HepG2 (cell line): ENCODE measurements around the gene UXS1. TPM values are rescaled to one million over a fixed set of nuclear protein-coding genes. Genes with fewer than 3 reads are reported as not detected.

Experiments
- EED ChIP-seq: sonication (generic); formaldehyde crosslinking; IDR thresholded peaks from 2 replicates; pipeline ENCODE4 v1.5.0; 2020; ENCODE audit warnings: mild to moderate bottlenecking, missing genetic modification reagents
- GABPA ChIP-seq, 2 experiments: IDR thresholded peaks; 2 replicates each; pipeline ENCODE4 v1.6.1; 2011 to 2016; ENCODE audit warnings: low read depth in 2 of 2, low read length in 1 of 2, missing biosample characterization in 1 of 2, missing genetic modification characterization in 1 of 2
- NRL ChIP-seq: sonication (generic); formaldehyde crosslinking; IDR thresholded peaks from 2 replicates; pipeline ENCODE4 v1.5.0; 2020; ENCODE audit warnings: missing genetic modification reagents, mild to moderate bottlenecking, moderate library complexity, borderline replicate concordance
- PCBP1 ChIP-seq: fragments of 200-400 bp; formaldehyde crosslinking; IDR thresholded peaks from 2 replicates; pipeline ENCODE4 v1.6.1; 2017; ENCODE audit warnings: mild to moderate bottlenecking, low read depth, low read length, borderline replicate concordance
- SP4 ChIP-seq: sonication (generic); formaldehyde crosslinking; IDR thresholded peaks from 2 replicates; pipeline ENCODE4 v1.8.1; 2023; ENCODE audit warnings: mild to moderate bottlenecking, missing genetic modification reagents
- STAT5B ChIP-seq: sonication (generic); formaldehyde crosslinking; IDR thresholded peaks from 2 replicates; pipeline ENCODE4 v1.4.0; 2020; ENCODE audit warnings: missing genetic modification reagents
- ZBTB43 ChIP-seq: sonication (generic); formaldehyde crosslinking; conservative IDR thresholded peaks from 2 replicates; pipeline ENCODE4 v1.4.0; 2020; ENCODE audit warnings: missing genetic modification reagents
- ZNF207 ChIP-seq: fragments of 450-650 bp; IDR thresholded peaks from 2 replicates; pipeline ENCODE4 v1.6.1; 2016; ENCODE audit warnings: antibody characterized with exemption, borderline replicate concordance
- ZNF292 ChIP-seq: sonication (generic); formaldehyde crosslinking; IDR thresholded peaks from 2 replicates; pipeline ENCODE4 v1.8.1; 2022; ENCODE audit warnings: mild to moderate bottlenecking, low read depth, missing genetic modification reagents, borderline replicate concordance
- ZNF34 ChIP-seq: sonication (generic); formaldehyde crosslinking; IDR thresholded peaks from 2 replicates; pipeline ENCODE4 v1.4.0; 2020; ENCODE audit warnings: mild to moderate bottlenecking, missing genetic modification reagents, borderline replicate concordance
- ZNF609 ChIP-seq: sonication (generic); formaldehyde crosslinking; IDR thresholded peaks from 2 replicates; pipeline ENCODE4 v1.4.0; 2020; ENCODE audit warnings: mild to moderate bottlenecking, missing genetic modification reagents, borderline replicate concordance
- ZNF646 ChIP-seq: sonication (generic); formaldehyde crosslinking; IDR thresholded peaks from 2 replicates; pipeline ENCODE4 v1.9.0; 2021; ENCODE audit warnings: mild to moderate bottlenecking, missing genetic modification reagents
- polyA plus RNA-seq, 8 experiments: library from polyadenylated mRNA; depleted of rRNA in 3 of 8; stranded (reverse) in 7 of 8; unstranded in 1 of 8; fragments of >200 nt; fragmentation: Illumina TruSeq in 4 of 8; extraction: Trizol in 4 of 8; gene quantifications; 2 replicates each; pipeline versions ENCODE4 v1.2.1 to v1.2.3, GENCODE V29; 2011 to 2016; ENCODE audit warnings: low read depth in 4 of 8, missing spikeins in 1 of 8, mixed read lengths in 1 of 8; ENCODE audit not compliant: insufficient read depth in 1 of 8
- total RNA-seq, 5 experiments: library from RNA; depleted of rRNA; stranded (reverse); fragments of >200 nt; fragmentation: Illumina TruSeq; extraction: Trizol; gene quantifications; 2 replicates each; pipeline ENCODE4 v1.2.3, GENCODE V29; 2016; ENCODE audit warnings: low read depth in 1 of 5

The UXS1 gene
- total and polyA plus RNA-seq, 2 of the 13 experiments (the other 11 are each of a cell fraction or from before 2014, with no cell fraction given): 53.3 to 110 TPM

GRCh38 chr2:106193977-106194778 is at the start of gene UXS1 (continued):
- peak; percentile 30; the same call in 1 of the 2 replicates for TF ChIP-seq GABPA (IDR thresholded peaks at IDR 0.05; ENCODE audit: low read depth, low read length)
- TF ChIP-seq GABPA (CRISPR knock-in tag; IDR thresholded peaks at IDR 0.05; ENCODE audit: low read depth): 0 out of 2 replicates have a peak, but pooled peaks have one; percentile 39
- TF ChIP-seq ZNF292: 0 out of 2 replicates have a peak, but pooled peaks have one; percentile 38
- no peak for TF ChIP-seq ZNF34
- no peak for TF ChIP-seq EED
- peak; percentile 66 for TF ChIP-seq SP4
- TF ChIP-seq ZNF646 (CRISPR knock-in tag): no peak
- TF ChIP-seq ZBTB43: peak; percentile 62; the same call in 1 of the 2 replicates
- TF ChIP-seq STAT5B: no peak; the same call in 1 of the 2 replicates
- peak; percentile 81; the same call in 1 of the 2 replicates for TF ChIP-seq NRL (CRISPR knock-in tag)
- TF ChIP-seq ZNF207: no peak
- TF ChIP-seq PCBP1: no peak
- TF ChIP-seq ZNF609 (CRISPR knock-in tag): no peak; the same call in 1 of the 2 replicates
